ENCODE results near the gene TNXB.
"Not testable (repeated sequence)": the region's sequence is repeated elsewhere in the genome, so short reads cannot be mapped to it uniquely, and the experiment has no call there.

GRCh38 chr6:32004864-32005537 is 104.1 kb downstream of the TNXB start:
- TF ChIP-seq CTCF (IDR thresholded peaks at IDR 0.05; ENCODE audit: extremely low read depth in 1 of 2, insufficient read depth in 1 of 2, low read depth in 1 of 2, low read length in 2 of 2); JUN (IDR thresholded peaks at IDR 0.05; ENCODE audit: borderline replicate concordance, insufficient read depth, insufficient read length, low read depth); EZH2 (IDR thresholded peaks at IDR 0.05; ENCODE audit: borderline replicate concordance, low read depth, low read length, severe bottlenecking); MYC (IDR thresholded peaks at IDR 0.05; ENCODE audit: low read depth, low read length); POLR2A (IDR thresholded peaks at IDR 0.05; ENCODE audit: low read depth, low read length); POLR2AphosphoS5 (IDR thresholded peaks at IDR 0.05; ENCODE audit: insufficient read depth, low read depth, low read length); FOS (IDR thresholded peaks at IDR 0.05; ENCODE audit: borderline replicate concordance, insufficient read depth, low read length); GATA2 (IDR thresholded peaks at IDR 0.05; ENCODE audit: insufficient read depth, insufficient read length, low read depth, low read length): not testable (repeated sequence)
- TF ChIP-seq, protein P1, sequence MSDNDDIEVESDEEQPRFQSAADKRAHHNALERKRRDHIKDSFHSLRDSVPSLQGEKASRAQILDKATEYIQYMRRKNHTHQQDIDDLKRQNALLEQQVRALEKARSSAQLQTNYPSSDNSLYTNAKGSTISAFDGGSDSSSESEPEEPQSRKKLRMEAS (IDR thresholded peaks at IDR 0.05; ENCODE audit: insufficient read depth, insufficient read length), result not testable (repeated sequence)

Measured in endothelial cell of umbilical vein (primary cell).